ENCODE results near the gene GAA. TPM values are rescaled to one million over a fixed set of nuclear protein-coding genes. Genes with fewer than 3 reads are reported as not detected.
A peak's percentile ranks its signal among the peaks of the same experiment; 100 is the strongest.

GAA gene
- total and polyA plus RNA-seq, 2 of the 13 experiments (the other 11 are each of a cell fraction or from before 2014, with no cell fraction given): 21.6 to 36.4 TPM

DNA sequence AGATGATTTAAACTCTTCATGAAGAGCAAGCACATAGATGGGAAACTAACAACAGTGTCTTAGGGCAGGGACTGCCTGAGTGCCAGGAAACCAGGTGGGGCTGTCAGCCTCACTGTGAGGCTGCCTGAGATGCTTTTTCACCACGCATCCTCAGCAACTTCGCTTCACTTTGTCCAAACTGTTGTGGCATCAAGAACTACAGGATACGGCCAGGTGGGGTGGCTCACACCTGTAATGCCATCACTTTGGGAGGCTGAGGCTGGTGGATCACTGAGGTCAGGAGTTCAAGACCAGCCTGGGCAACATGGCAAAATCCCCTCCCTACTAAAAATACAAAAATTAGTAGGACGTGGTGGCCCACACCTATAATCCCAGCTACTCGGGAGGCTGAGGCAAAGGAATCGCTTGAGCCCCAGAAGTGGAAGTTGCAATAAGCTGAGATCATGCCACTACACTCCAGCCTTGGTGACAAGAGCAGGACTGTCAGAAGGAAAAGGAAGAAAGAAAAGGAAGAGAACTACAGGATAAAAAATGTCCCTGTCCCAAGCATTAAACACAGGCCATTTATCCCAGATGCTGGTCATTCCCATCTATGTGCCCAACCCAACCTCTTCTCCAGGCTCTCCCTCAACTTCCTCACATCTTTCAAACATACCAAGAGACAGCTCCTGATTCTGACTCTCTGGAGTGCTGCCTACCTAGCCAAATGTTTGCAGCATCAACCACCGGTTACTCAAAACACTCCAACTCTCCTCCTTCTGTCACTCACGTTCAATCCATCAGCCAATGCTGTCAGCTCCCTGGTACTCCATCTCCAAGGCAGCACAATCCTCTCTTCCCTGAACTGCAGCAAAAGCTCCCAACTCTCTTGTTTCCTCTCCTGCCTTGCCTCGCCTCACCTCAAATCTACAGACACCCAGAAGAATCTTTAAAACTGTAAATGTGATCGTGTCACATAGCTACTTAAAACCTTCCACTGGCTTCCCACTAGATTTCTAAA lies 44.0 kb downstream of the GAA start:
- peaks cover 16 to 48% of the 10 kb centered on the region in 2 experiments for H3K36me3 ChIP-seq (replicated peaks in 1 of 2; ENCODE audit: control insufficient read depth in 1 of 2, insufficient read depth in 2 of 2, low read length in 2 of 2)
- H4K20me1 ChIP-seq (ENCODE audit: insufficient read depth, low read length): peaks cover 26% of the 10 kb centered on the region
- peak overlapping the region; percentile 96 for H3K9ac ChIP-seq (ENCODE audit: insufficient read depth, low read depth, low read length)
- H3K27me3 ChIP-seq (ENCODE audit: control insufficient read depth in 1 of 2, insufficient read depth in 2 of 2, low read length in 2 of 2): no peaks in the 10 kb centered on the region; a peak in 1 of 5 replicates
- DNase-seq (ENCODE audit: low spot score) (no peak), FAIRE-seq (peak; percentile 63), ATAC-seq (no peak)
- ChIA-PET CTCF (ENCODE audit: low intra/inter-chr PET ratio, low total read pairs) (no interaction called here), POLR2A (interaction anchor here (0.7 to 1.9 kb wide), 12 partner anchors 12 to 216 kb away, joined by 3 to 13 read pairs (median 4); partner anchors contain the start of genes GAA, SGSH and SLC26A11)
- in situ Hi-C loops (cut with HindIII; ENCODE audit: extremely low pct_ligation_motif_present, low pct_unique_long_range_greater_than_20kb) (loop anchor here (5.0 kb wide), 1 partner anchor 112 kb away; no protein-coding TSS in a partner anchor), intact Hi-C loops (cut with micrococcal nuclease; ENCODE audit: unreplicated experiment) (loop anchor here (2.0 to 5.0 kb wide), 2 partner anchors 52 to 117 kb away; no protein-coding TSS in a partner anchor)
- H3K4me3 ChIP-seq (replicated peaks in 1 of 3; ENCODE audit: insufficient read depth in 1 of 3, low read depth in 2 of 3, low read length in 3 of 3): peak overlapping the region; percentile 84 to 88 (median 85)
- TSS peak; percentile 61 for BruUV-seq (replicated peaks)
- WGBS (ENCODE audit: low lambda C conversion rate): 46% methylated on average over 10 of the region's 10 CpGs
- peak overlapping the region; percentile 94 for H3K4me2 ChIP-seq (ENCODE audit: low read depth, low read length)
- no peaks in the 10 kb centered on the region for H3K9me3 ChIP-seq (ENCODE audit: low read length)
- no peak overlapping the region for H2AFZ ChIP-seq (ENCODE audit: low read length)
- H3K4me1 ChIP-seq (ENCODE audit: insufficient read depth, low read length): peaks cover 39% of the 10 kb centered on the region
- H3K27ac ChIP-seq (ENCODE audit: extremely low read length, insufficient read depth, low read length): no peak overlapping the region
- H3K79me2 ChIP-seq (ENCODE audit: insufficient read depth, low read length): peaks cover 47% of the 10 kb centered on the region
- TF ChIP-seq DNMT1 (CRISPR knock-in tag; IDR thresholded peaks at IDR 0.05) (0 out of 2 replicates have a peak, but pooled peaks have one; percentile 59), ZNF567 (CRISPR knock-in tag; IDR thresholded peaks at IDR 0.05; ENCODE audit: borderline replicate concordance) (no peak), KMT2A (CRISPR knock-in tag; IDR thresholded peaks at IDR 0.05) (peak; percentile 38; the same call in 1 of the 2 replicates), ZNF460 (CRISPR knock-in tag; IDR thresholded peaks at IDR 0.05; ENCODE audit: borderline replicate concordance) (0 out of 2 replicates have a peak, but pooled peaks have one; percentile 35), TGIF2 (CRISPR knock-in tag; IDR thresholded peaks at IDR 0.05) (0 out of 2 replicates have a peak, but pooled peaks have one; percentile 62), KDM2A (CRISPR knock-in tag; IDR thresholded peaks at IDR 0.05; ENCODE audit: borderline replicate concordance, low read depth) (0 out of 2 replicates have a peak, but pooled peaks have one; percentile 11), ZBTB38 (CRISPR knock-in tag; IDR thresholded peaks at IDR 0.05) (0 out of 2 replicates have a peak, but pooled peaks have one; percentile 7), HNRNPLL (IDR thresholded peaks at IDR 0.05; ENCODE audit: low read depth, low read length, poor library complexity, severe bottlenecking) (no peak), ZNF12 (CRISPR knock-in tag; IDR thresholded peaks at IDR 0.05) (0 out of 2 replicates have a peak, but pooled peaks have one; percentile 12), ZNF34 (CRISPR knock-in tag; IDR thresholded peaks at IDR 0.05; ENCODE audit: borderline replicate concordance) (no peak), PITX1 (CRISPR knock-in tag; IDR thresholded peaks at IDR 0.05) (peak; percentile 23; the same call in 1 of the 2 replicates)
- TF ChIP-seq, protein P1, sequence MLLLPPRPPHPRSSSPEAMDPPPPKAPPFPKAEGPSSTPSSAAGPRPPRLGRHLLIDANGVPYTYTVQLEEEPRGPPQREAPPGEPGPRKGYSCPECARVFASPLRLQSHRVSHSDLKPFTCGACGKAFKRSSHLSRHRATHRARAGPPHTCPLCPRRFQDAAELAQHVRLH (CRISPR knock-in tag; IDR thresholded peaks at IDR 0.05; ENCODE audit: borderline replicate concordance, low read depth): no peak
- TF ChIP-seq, protein P2, sequence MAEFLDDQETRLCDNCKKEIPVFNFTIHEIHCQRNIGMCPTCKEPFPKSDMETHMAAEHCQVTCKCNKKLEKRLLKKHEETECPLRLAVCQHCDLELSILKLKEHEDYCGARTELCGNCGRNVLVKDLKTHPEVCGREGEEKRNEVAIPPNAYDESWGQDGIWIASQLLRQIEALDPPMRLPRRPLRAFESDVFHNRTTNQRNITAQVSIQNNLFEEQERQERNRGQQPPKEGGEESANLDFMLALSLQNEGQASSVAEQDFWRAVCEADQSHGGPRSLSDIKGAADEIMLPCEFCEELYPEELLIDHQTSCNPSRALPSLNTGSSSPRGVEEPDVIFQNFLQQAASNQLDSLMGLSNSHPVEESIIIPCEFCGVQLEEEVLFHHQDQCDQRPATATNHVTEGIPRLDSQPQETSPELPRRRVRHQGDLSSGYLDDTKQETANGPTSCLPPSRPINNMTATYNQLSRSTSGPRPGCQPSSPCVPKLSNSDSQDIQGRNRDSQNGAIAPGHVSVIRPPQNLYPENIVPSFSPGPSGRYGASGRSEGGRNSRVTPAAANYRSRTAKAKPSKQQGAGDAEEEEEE (CRISPR knock-in tag; IDR thresholded peaks at IDR 0.05; ENCODE audit: borderline replicate concordance): 0 out of 2 replicates have a peak, but pooled peaks have one; percentile 39
- TF ChIP-seq, protein P3, sequence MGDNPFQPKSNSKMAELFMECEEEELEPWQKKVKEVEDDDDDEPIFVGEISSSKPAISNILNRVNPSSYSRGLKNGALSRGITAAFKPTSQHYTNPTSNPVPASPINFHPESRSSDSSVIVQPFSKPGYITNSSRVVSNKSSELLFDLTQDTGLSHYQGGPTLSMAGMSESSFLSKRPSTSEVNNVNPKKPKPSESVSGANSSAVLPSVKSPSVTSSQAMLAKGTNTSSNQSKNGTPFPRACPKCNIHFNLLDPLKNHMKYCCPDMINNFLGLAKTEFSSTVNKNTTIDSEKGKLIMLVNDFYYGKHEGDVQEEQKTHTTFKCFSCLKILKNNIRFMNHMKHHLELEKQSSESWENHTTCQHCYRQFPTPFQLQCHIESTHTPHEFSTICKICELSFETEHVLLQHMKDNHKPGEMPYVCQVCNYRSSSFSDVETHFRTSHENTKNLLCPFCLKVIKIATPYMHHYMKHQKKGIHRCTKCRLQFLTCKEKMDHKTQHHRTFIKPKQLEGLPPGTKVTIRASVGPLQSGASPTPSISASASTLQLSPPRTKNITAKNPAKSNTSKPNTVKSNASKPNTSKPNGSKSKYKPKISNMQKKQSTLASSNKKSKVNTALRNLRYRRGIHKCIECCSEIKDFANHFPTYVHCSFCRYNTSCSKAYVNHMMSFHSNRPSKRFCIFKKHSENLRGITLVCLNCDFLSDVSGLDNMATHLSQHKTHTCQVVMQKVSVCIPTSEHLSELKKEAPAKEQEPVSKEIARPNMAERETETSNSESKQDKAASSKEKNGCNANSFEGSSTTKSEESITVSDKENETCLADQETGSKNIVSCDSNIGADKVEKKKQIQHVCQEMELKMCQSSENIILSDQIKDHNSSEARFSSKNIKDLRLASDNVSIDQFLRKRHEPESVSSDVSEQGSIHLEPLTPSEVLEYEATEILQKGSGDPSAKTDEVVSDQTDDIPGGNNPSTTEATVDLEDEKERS (CRISPR knock-in tag; IDR thresholded peaks at IDR 0.05): peak; percentile 41; the same call in 1 of the 2 replicates

All from HepG2 (cell line).